Keratinocyte (primary cell): ENCODE measurements around the gene GRK3.

ENCODE experiments used
- CTCF ChIP-seq, 3 experiments: IDR thresholded peaks in 1 of 3; conservative IDR thresholded peaks in 1 of 3; optimal IDR thresholded peaks in 1 of 3; 2 replicates in 2 of 3; 3 replicates in 1 of 3; pipeline versions ENCODE3 to v1.5.1; 2011; ENCODE audit warnings: low read length in 3 of 3, mild to moderate bottlenecking in 3 of 3, moderate library complexity in 2 of 3, control low read depth in 1 of 3, inconsistent platforms in 1 of 3; ENCODE audit not compliant: insufficient read depth in 2 of 3; ENCODE audit errors: extremely low read depth in 1 of 3
- EZH2 ChIP-seq: IDR thresholded peaks from one replicate; pipeline ENCODE4 v1.6.1; 2012; ENCODE audit warnings: inconsistent platforms, mild to moderate bottlenecking, low read length, moderate library complexity

GRCh38 chr22:25704701-25705100 lies 140.2 kb downstream of the GRK3 start:
- TF ChIP-seq CTCF (optimal IDR thresholded peaks at IDR 0.05 in 1 of 3, IDR thresholded peaks at IDR 0.05 in 1 of 3, conservative IDR thresholded peaks at IDR 0.05 in 1 of 3; ENCODE audit: extremely low read depth in 1 of 3, insufficient read depth in 2 of 3, low read length in 3 of 3): no peak
- TF ChIP-seq EZH2: no peak
